Liver (tissue), 3 donors: Measurements from ENCODE around the gene KLF13.

Source experiments
- FOXA1 ChIP-seq: IDR thresholded peaks from 2 replicates; pipeline ENCODE4 v1.6.1; 2016; ENCODE audit warnings: antibody characterized with exemption
- HNF4G ChIP-seq: IDR thresholded peaks from 2 replicates; pipeline ENCODE4 v1.6.1; 2016; ENCODE audit warnings: antibody characterized with exemption
- JUND ChIP-seq, 2 donors: IDR thresholded peaks; 2 replicates each; pipeline ENCODE4 v1.6.1; 2016; ENCODE audit warnings: antibody characterized with exemption in 2 of 2
- RAD21 ChIP-seq, 2 donors: IDR thresholded peaks; 2 replicates each; pipeline ENCODE4 v1.6.1; 2016; ENCODE audit warnings: antibody characterized with exemption in 2 of 2, mild to moderate bottlenecking in 2 of 2
- SP1 ChIP-seq: IDR thresholded peaks from 2 replicates; pipeline ENCODE4 v1.6.1; 2018; ENCODE audit warnings: antibody characterized with exemption, mild to moderate bottlenecking
- TAF1 ChIP-seq: conservative IDR thresholded peaks from 2 replicates; pipeline ENCODE4 v1.6.1; 2016; ENCODE audit warnings: antibody characterized with exemption, mild to moderate bottlenecking
- YY1 ChIP-seq: IDR thresholded peaks from 2 replicates; pipeline ENCODE4 v1.6.1; 2016; ENCODE audit warnings: antibody characterized with exemption, mild to moderate bottlenecking
- TF ChIP-seq, protein P1 (sequence below): fragments of 150-350 bp; IDR thresholded peaks from 2 replicates; pipeline ENCODE4 v1.5.1; 2017; ENCODE audit warnings: improper control_type of control experiment, low read depth, low read length; ENCODE audit not compliant: missing input control
- TF ChIP-seq, protein P2 (sequence below): IDR thresholded peaks from 2 replicates; pipeline ENCODE4 v1.6.1; 2016; ENCODE audit warnings: antibody characterized with exemption
- TF ChIP-seq, protein P3 (sequence below): IDR thresholded peaks from 2 replicates; pipeline ENCODE4 v1.6.1; 2016; ENCODE audit warnings: antibody characterized with exemption
- donor health status: healthy.
- donor health status: healthy.

DNA sequence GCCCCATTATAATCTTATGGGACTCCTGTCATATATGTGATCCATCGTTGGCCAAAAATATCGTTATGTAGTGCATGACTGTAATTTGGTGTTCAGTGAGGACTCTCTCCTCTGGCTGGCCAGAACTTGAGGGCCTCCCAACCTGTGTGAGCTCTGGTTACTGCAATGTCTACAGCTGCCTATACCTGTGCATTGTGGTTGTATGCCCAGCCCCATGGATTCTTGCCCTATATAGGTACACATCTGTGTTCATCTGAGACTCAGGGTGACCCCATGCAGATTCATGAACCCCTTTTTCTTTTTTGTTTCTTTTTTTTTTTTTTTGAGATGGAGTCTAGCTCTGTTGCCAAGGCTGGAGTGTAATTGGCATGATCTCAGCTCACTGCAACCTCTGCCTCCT is 32.6 kb upstream of the KLF13 start:
- TF ChIP-seq, protein P1, sequence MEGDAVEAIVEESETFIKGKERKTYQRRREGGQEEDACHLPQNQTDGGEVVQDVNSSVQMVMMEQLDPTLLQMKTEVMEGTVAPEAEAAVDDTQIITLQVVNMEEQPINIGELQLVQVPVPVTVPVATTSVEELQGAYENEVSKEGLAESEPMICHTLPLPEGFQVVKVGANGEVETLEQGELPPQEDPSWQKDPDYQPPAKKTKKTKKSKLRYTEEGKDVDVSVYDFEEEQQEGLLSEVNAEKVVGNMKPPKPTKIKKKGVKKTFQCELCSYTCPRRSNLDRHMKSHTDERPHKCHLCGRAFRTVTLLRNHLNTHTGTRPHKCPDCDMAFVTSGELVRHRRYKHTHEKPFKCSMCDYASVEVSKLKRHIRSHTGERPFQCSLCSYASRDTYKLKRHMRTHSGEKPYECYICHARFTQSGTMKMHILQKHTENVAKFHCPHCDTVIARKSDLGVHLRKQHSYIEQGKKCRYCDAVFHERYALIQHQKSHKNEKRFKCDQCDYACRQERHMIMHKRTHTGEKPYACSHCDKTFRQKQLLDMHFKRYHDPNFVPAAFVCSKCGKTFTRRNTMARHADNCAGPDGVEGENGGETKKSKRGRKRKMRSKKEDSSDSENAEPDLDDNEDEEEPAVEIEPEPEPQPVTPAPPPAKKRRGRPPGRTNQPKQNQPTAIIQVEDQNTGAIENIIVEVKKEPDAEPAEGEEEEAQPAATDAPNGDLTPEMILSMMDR: no peak
- TF ChIP-seq, protein P2, sequence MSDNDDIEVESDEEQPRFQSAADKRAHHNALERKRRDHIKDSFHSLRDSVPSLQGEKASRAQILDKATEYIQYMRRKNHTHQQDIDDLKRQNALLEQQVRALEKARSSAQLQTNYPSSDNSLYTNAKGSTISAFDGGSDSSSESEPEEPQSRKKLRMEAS: no peak
- no peak for TF ChIP-seq TAF1
- no peak for TF ChIP-seq FOXA1
- no peak for TF ChIP-seq SP1
- TF ChIP-seq RAD21 (IDR thresholded peaks at IDR 0.05): no peak
- TF ChIP-seq, protein P3, sequence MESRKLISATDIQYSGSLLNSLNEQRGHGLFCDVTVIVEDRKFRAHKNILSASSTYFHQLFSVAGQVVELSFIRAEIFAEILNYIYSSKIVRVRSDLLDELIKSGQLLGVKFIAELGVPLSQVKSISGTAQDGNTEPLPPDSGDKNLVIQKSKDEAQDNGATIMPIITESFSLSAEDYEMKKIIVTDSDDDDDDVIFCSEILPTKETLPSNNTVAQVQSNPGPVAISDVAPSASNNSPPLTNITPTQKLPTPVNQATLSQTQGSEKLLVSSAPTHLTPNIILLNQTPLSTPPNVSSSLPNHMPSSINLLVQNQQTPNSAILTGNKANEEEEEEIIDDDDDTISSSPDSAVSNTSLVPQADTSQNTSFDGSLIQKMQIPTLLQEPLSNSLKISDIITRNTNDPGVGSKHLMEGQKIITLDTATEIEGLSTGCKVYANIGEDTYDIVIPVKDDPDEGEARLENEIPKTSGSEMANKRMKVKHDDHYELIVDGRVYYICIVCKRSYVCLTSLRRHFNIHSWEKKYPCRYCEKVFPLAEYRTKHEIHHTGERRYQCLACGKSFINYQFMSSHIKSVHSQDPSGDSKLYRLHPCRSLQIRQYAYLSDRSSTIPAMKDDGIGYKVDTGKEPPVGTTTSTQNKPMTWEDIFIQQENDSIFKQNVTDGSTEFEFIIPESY: no peak
- TF ChIP-seq JUND (IDR thresholded peaks at IDR 0.05): no peak
- no peak for TF ChIP-seq YY1
- TF ChIP-seq HNF4G: no peak
